GM19193 (cell line): ENCODE data around the gene PPP2R5D.

Source experiments
- POLR2A ChIP-seq: IDR thresholded peaks from 4 replicates; pipeline ENCODE4 v1.6.1; 2011; ENCODE audit not compliant: insufficient read depth, insufficient read length; ENCODE audit errors: extremely low read depth

PPP2R5D gene

DNA sequence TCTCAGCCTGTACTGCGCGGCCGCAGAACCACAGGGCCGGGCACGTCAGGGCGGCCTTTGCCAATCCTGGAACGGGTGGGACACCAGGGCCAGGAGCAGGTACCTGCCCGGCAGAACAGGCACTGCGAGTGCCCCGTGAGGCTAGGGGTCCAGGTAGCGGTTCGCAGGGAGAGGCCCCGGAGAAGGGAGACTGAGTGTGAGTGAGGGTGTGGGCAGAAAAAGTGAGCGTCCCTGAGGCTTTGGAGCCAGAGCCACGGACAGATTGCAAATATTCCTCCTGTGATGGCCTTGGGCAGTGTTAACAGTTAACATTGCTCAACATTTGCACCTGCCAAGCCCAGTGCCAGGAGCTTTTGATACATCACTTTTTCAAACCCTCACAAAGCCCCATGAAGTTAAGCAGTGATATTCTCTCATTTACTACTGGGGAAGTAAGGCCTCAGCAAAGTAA lies 23.3 kb upstream of the PPP2R5D start:
- no peak for TF ChIP-seq POLR2A

- no peak for TF ChIP-seq POLR2A
These were observed 22.3 kb upstream of the PPP2R5D start for GRCh38 chr6:42962096-42962495.

- no peak for TF ChIP-seq POLR2A
These were observed 21.7 kb upstream of the PPP2R5D start for GRCh38 chr6:42962502-42963178.

DNA sequence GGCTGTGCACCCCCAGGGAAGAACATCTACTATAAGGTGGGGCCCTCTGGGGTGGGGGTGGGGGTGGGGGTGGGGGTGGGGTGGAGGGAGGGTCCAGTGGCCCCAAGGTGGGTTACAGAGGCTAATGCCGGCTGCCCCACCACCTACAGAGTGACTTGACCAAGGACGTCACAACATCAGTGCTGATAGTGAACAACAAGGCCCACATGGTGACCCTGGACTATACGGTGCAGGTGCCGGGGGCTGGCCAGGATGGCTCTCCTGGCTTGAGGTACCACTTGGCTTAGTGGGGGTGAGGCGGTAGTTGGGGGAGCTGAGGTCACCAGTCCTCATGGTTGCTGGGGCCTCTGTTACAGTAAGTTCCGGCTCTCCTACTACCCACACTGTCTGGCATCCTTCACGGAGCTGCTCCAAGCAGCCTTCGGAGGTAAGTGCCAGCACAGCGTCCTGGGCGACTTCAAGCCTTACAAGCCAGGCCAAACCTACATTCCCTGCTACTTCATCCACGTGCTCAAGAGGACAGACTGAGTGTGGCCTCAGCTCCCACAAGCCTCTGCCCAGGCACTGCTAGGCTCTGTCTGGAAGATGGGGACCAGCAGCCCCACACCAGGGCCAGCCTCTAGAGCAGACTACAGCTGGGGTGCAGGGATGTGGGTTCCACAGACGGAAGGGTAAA lies 21.1 kb upstream of the PPP2R5D start:
- no peak for TF ChIP-seq POLR2A

GRCh38 chr6:42963855-42964605 lies 20.3 kb upstream of the PPP2R5D start:
- no peak for TF ChIP-seq POLR2A

DNA sequence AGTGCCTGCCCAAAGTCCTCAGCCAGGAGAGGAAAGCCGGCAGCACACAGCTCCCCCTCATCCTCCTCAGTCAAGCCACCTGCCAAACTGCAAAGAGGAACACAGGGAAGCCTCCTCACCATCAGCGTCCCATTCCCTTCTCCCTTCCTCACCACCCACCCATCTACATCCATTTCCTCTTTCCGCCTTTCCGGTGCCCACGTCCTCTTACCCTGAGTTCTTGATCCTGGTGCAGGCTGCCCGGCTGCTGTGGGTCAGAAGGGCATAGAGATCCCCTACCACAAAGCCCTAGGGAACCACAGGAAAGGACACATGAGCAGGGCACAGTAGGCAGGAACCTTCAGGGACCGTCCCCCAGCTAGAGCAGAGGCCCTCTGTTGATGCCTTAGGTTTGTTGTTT lies 17.8 kb upstream of the PPP2R5D start:
- no peak for TF ChIP-seq POLR2A

- TF ChIP-seq POLR2A: no peak
These were observed 17.1 kb upstream of the PPP2R5D start for GRCh38 chr6:42967228-42967627.

GRCh38 chr6:42968126-42968701 lies 16.2 kb upstream of the PPP2R5D start:
- no peak for TF ChIP-seq POLR2A

DNA sequence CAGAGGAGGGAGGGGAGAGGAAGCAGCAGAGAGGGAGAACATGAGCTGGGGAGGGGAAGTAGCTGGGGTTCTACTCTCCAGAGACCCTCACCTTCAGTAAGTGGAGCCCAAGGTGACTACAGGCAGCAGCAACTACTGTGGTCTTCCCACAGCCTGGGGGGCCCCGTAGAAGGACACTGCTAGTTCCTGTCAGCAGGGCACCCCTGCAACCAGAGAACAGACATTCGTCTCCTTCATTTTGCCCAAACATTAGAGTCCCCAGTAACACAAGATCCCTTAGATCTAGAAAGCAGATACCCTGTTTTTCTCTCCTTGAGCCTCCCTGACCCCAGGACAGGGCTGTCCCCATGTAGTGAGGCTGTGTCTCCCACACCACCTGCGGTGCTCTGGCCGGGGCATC lies 15.6 kb upstream of the PPP2R5D start:
- no peak for TF ChIP-seq POLR2A

- no peak for TF ChIP-seq POLR2A
These were observed 14.9 kb upstream of the PPP2R5D start for GRCh38 chr6:42969431-42969830.

DNA sequence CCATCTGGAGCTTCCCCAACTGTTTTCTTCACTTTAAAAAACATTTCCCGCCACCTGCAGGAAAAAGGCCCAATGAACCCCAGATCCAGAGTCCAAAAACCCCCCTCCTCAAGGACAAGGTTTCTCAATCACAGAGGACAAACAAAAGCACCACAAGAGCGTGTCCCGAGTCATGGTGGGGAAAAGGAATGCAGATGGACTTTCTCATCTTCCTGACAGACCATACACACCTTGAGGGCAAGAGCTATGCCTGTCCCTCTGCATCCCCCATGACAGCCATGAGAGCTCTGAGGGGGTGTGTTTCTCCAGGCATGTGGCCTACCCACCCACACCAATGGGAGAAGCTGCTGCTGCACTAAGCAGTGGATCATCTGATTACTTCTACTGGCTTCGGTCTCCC lies 14.4 kb upstream of the PPP2R5D start:
- TF ChIP-seq POLR2A: no peak

- TF ChIP-seq POLR2A: no peak
These were observed 13.3 kb upstream of the PPP2R5D start for GRCh38 chr6:42970871-42971612.

GRCh38 chr6:42971746-42972327 lies 12.5 kb upstream of the PPP2R5D start:
- TF ChIP-seq POLR2A: no peak

GRCh38 chr6:42973926-42974325 lies 10.4 kb upstream of the PPP2R5D start:
- no peak for TF ChIP-seq POLR2A
